HepG2 (cell line): Measurements from ENCODE around the gene CMPK1. TPM values are rescaled to one million over a fixed set of nuclear protein-coding genes. Genes with fewer than 3 reads are reported as not detected.
A peak's percentile ranks its signal among the peaks of the same experiment; 100 is the strongest.

Experiments
- CEBPB ChIP-seq: IDR thresholded peaks from 2 replicates; pipeline ENCODE4 v1.6.1; 2011; ENCODE audit warnings: low read depth, low read length, improper control_type of control experiment, borderline replicate concordance
- GMEB1 ChIP-seq: sonication (generic); formaldehyde crosslinking; IDR thresholded peaks from 2 replicates; pipeline ENCODE4 v1.5.1; 2020; ENCODE audit warnings: missing genetic modification reagents, mild to moderate bottlenecking, borderline replicate concordance
- HOXD1 ChIP-seq: sonication (generic); formaldehyde crosslinking; IDR thresholded peaks from 2 replicates; pipeline ENCODE4 v1.5.0; 2020; ENCODE audit warnings: missing genetic modification reagents
- KMT2B ChIP-seq: IDR thresholded peaks from 2 replicates; pipeline ENCODE4 v1.6.1; 2016; ENCODE audit warnings: missing genetic modification reagents, missing compliant biosample characterization
- LBX2 ChIP-seq: sonication (generic); formaldehyde crosslinking; IDR thresholded peaks from 2 replicates; pipeline ENCODE4 v1.5.0; 2020; ENCODE audit warnings: missing genetic modification reagents, mild to moderate bottlenecking, borderline replicate concordance
- MAF1 ChIP-seq: sonication (generic); formaldehyde crosslinking; IDR thresholded peaks from 2 replicates; pipeline ENCODE4 v1.5.0; 2020; ENCODE audit warnings: missing genetic modification reagents, borderline replicate concordance
- MYNN ChIP-seq: sonication (generic); formaldehyde crosslinking; IDR thresholded peaks from 2 replicates; pipeline ENCODE4 v1.4.0; 2020; ENCODE audit warnings: mild to moderate bottlenecking, low read depth, missing genetic modification reagents
- NBN ChIP-seq: fragments of 450-650 bp; conservative IDR thresholded peaks from 2 replicates; pipeline ENCODE4 v1.6.1; 2017
- NFE2 ChIP-seq: sonication (generic); formaldehyde crosslinking; IDR thresholded peaks from 2 replicates; pipeline ENCODE4 v1.4.0; 2020; ENCODE audit warnings: missing genetic modification reagents
- PRDM10 ChIP-seq: sonication (generic); formaldehyde crosslinking; IDR thresholded peaks from 2 replicates; pipeline ENCODE4 v1.4.0; 2020; ENCODE audit warnings: low read depth, missing genetic modification reagents
- RFXAP ChIP-seq: sonication (generic); formaldehyde crosslinking; IDR thresholded peaks from 2 replicates; pipeline ENCODE4 v1.4.0; 2020; ENCODE audit warnings: missing genetic modification reagents, borderline replicate concordance
- SOX5 ChIP-seq: IDR thresholded peaks from 2 replicates; pipeline ENCODE4 v1.6.1; 2016; ENCODE audit warnings: borderline replicate concordance
- SP5 ChIP-seq: IDR thresholded peaks from 2 replicates; pipeline ENCODE4 v1.6.1; 2016; ENCODE audit warnings: low read depth, borderline replicate concordance
- SYNCRIP ChIP-seq: fragments of 200-400 bp; formaldehyde crosslinking; IDR thresholded peaks from 2 replicates; pipeline ENCODE4 v1.6.1; 2018; ENCODE audit warnings: mild to moderate bottlenecking, low read depth, low read length; ENCODE audit not compliant: insufficient read depth
- XBP1 ChIP-seq: sonication (generic); formaldehyde crosslinking; IDR thresholded peaks from 2 replicates; pipeline ENCODE4 v1.5.0; 2020; ENCODE audit warnings: missing genetic modification reagents
- ZNF230 ChIP-seq: sonication (generic); formaldehyde crosslinking; IDR thresholded peaks from 2 replicates; pipeline ENCODE4 v1.4.0; 2020; ENCODE audit warnings: mild to moderate bottlenecking, missing genetic modification reagents
- ZNF235 ChIP-seq: sonication (generic); formaldehyde crosslinking; IDR thresholded peaks from 2 replicates; pipeline ENCODE4 v1.8.1; 2023; ENCODE audit warnings: mild to moderate bottlenecking, missing genetic modification reagents, borderline replicate concordance
- ZNF556 ChIP-seq: sonication (generic); formaldehyde crosslinking; IDR thresholded peaks from 2 replicates; pipeline ENCODE4 v1.4.0; 2020; ENCODE audit warnings: mild to moderate bottlenecking, missing genetic modification reagents, borderline replicate concordance
- ZZZ3 ChIP-seq: sonication (generic); formaldehyde crosslinking; IDR thresholded peaks from 2 replicates; pipeline ENCODE4 v1.4.0; 2020; ENCODE audit warnings: missing genetic modification reagents, mild to moderate bottlenecking, borderline replicate concordance
- polyA plus RNA-seq, 8 experiments: library from polyadenylated mRNA; depleted of rRNA in 3 of 8; stranded (reverse) in 7 of 8; unstranded in 1 of 8; fragments of >200 nt; fragmentation: Illumina TruSeq in 4 of 8; extraction: Trizol in 4 of 8; gene quantifications; 2 replicates each; pipeline versions ENCODE4 v1.2.1 to v1.2.3, GENCODE V29; 2011 to 2016; ENCODE audit warnings: low read depth in 4 of 8, missing spikeins in 1 of 8, mixed read lengths in 1 of 8; ENCODE audit not compliant: insufficient read depth in 1 of 8
- total RNA-seq, 5 experiments: library from RNA; depleted of rRNA; stranded (reverse); fragments of >200 nt; fragmentation: Illumina TruSeq; extraction: Trizol; gene quantifications; 2 replicates each; pipeline ENCODE4 v1.2.3, GENCODE V29; 2016; ENCODE audit warnings: low read depth in 1 of 5
- TF ChIP-seq, protein P1 (sequence below): sonication (generic); formaldehyde crosslinking; IDR thresholded peaks from 2 replicates; pipeline ENCODE4 v1.5.0; 2020; ENCODE audit warnings: mild to moderate bottlenecking, low read depth, missing genetic modification reagents, borderline replicate concordance
- TF ChIP-seq, protein P2 (sequence below): IDR thresholded peaks from 2 replicates; pipeline ENCODE4 v1.6.1; 2016; ENCODE audit warnings: missing compliant biosample characterization, missing genetic modification reagents, borderline replicate concordance
- TF ChIP-seq, protein P3 (sequence below): sonication (generic); formaldehyde crosslinking; IDR thresholded peaks from 2 replicates; pipeline ENCODE4 v1.4.0; 2020; ENCODE audit warnings: mild to moderate bottlenecking, missing genetic modification reagents, borderline replicate concordance

CMPK1 gene
- total and polyA plus RNA-seq, 2 of the 13 experiments (the other 11 are each of a cell fraction or from before 2014, with no cell fraction given): 38.3 to 92.0 TPM

- TF ChIP-seq SYNCRIP: no peak
- TF ChIP-seq ZNF235 (CRISPR knock-in tag): no peak
- no peak for TF ChIP-seq LBX2
- no peak for TF ChIP-seq MYNN
- TF ChIP-seq ZNF230: no peak
- TF ChIP-seq, protein P1, sequence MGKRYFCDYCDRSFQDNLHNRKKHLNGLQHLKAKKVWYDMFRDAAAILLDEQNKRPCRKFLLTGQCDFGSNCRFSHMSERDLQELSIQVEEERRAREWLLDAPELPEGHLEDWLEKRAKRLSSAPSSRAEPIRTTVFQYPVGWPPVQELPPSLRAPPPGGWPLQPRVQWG (CRISPR knock-in tag): no peak
- TF ChIP-seq NBN: no peak
- TF ChIP-seq PRDM10 (CRISPR knock-in tag): no peak
- no peak for TF ChIP-seq MAF1 (CRISPR knock-in tag)
- TF ChIP-seq SOX5 (CRISPR knock-in tag): peak; percentile 64; the same call in 1 of the 2 replicates
- TF ChIP-seq NFE2 (CRISPR knock-in tag): no peak
- TF ChIP-seq ZNF556 (CRISPR knock-in tag): no peak
- TF ChIP-seq XBP1 (CRISPR knock-in tag): no peak
- TF ChIP-seq, protein P2, sequence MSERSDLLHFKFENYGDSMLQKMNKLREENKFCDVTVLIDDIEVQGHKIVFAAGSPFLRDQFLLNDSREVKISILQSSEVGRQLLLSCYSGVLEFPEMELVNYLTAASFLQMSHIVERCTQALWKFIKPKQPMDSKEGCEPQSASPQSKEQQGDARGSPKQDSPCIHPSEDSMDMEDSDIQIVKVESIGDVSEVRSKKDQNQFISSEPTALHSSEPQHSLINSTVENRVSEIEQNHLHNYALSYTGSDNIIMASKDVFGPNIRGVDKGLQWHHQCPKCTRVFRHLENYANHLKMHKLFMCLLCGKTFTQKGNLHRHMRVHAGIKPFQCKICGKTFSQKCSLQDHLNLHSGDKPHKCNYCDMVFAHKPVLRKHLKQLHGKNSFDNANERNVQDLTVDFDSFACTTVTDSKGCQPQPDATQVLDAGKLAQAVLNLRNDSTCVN (CRISPR knock-in tag): no peak
- no peak for TF ChIP-seq CEBPB
- no peak for TF ChIP-seq GMEB1 (CRISPR knock-in tag)
- TF ChIP-seq RFXAP (CRISPR knock-in tag): no peak
- TF ChIP-seq HOXD1 (CRISPR knock-in tag): peak; percentile 52; the same call in 1 of the 2 replicates
- no peak for TF ChIP-seq SP5 (CRISPR knock-in tag)
- TF ChIP-seq KMT2B (CRISPR knock-in tag): no peak
- TF ChIP-seq ZZZ3 (CRISPR knock-in tag): no peak
- TF ChIP-seq, protein P3, sequence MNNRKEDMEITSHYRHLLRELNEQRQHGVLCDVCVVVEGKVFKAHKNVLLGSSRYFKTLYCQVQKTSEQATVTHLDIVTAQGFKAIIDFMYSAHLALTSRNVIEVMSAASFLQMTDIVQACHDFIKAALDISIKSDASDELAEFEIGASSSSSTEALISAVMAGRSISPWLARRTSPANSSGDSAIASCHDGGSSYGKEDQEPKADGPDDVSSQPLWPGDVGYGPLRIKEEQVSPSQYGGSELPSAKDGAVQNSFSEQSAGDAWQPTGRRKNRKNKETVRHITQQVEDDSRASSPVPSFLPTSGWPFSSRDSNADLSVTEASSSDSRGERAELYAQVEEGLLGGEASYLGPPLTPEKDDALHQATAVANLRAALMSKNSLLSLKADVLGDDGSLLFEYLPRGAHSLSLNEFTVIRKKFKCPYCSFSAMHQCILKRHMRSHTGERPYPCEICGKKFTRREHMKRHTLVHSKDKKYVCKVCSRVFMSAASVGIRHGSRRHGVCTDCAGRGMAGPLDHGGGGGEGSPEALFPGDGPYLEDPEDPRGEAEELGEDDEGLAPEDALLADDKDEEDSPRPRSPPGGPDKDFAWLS: no peak
Observed at GRCh38 chr1:47380699-47381098, 47.1 kb downstream of the CMPK1 start (continued).
